Neural cell (in vitro differentiated cells): ENCODE data around the gene TIAM1. TPM values are rescaled to one million over a fixed set of nuclear protein-coding genes. Genes with fewer than 3 reads are reported as not detected.

Experiments used
- H2AFZ ChIP-seq: fragments of 200-600, 300-800 bp; sonication (generic), shearing (Covaris generic); 2 replicates; pipeline ENCODE4 v1.6.0; 2014; ENCODE audit warnings: low read depth, mild to moderate bottlenecking, antibody characterized with exemption, low read length, moderate library complexity
- H3F3A ChIP-seq: fragments of 200-600 bp; shearing (Covaris generic); 2 replicates; pipeline ENCODE4 v1.6.1; 2016; ENCODE audit warnings: mild to moderate bottlenecking, moderate library complexity, mixed read lengths, antibody characterized with exemption, low read length; ENCODE audit not compliant: insufficient read depth, poor library complexity, severe bottlenecking
- H3K27ac ChIP-seq: fragments of 200-600, 300-800 bp; sonication (generic), shearing (Covaris generic); 2 replicates; pipeline ENCODE4 v1.5.1; 2014; ENCODE audit warnings: mild to moderate bottlenecking, low read length, moderate library complexity
- H3K27me3 ChIP-seq: fragments of 300-800, 200-600 bp; sonication (generic), shearing (Covaris generic); 2 replicates; pipeline ENCODE4 v1.6.0; 2014; ENCODE audit warnings: mild to moderate bottlenecking, low read depth, low read length, moderate library complexity; ENCODE audit not compliant: insufficient read depth
- H3K36me3 ChIP-seq: fragments of 300-800, 200-600 bp; sonication (generic), shearing (Covaris generic); 2 replicates; pipeline ENCODE4 v1.5.1; 2014; ENCODE audit warnings: mild to moderate bottlenecking, antibody characterized with exemption, low read length, moderate library complexity; ENCODE audit not compliant: insufficient read depth
- H3K4me2 ChIP-seq: fragments of 300-800, 200-600 bp; sonication (generic), shearing (Covaris generic); 2 replicates; pipeline ENCODE4 v1.6.0; 2014; ENCODE audit warnings: mild to moderate bottlenecking, low read length
- H3K4me3 ChIP-seq: fragments of 300-800, 200-600 bp; sonication (generic), shearing (Covaris generic); 2 replicates; pipeline ENCODE4 v1.5.1; 2014; ENCODE audit warnings: mild to moderate bottlenecking, low read length, moderate library complexity
- H3K79me2 ChIP-seq: fragments of 200-600 bp; shearing (Covaris generic); replicated peaks from 2 replicates; pipeline ENCODE4 v1.6.0; 2014; ENCODE audit warnings: mild to moderate bottlenecking, low read length, moderate library complexity; ENCODE audit not compliant: insufficient read depth
- H3K9ac ChIP-seq: fragments of 300-800, 200-600 bp; sonication (generic), shearing (Covaris generic); 2 replicates; pipeline ENCODE4 v1.6.1; 2016; ENCODE audit warnings: mild to moderate bottlenecking, low read length, mixed read lengths
- H3K9me2 ChIP-seq: fragments of 200-600 bp; shearing (Covaris generic); 2 replicates; pipeline ENCODE4 v1.6.1; 2016; ENCODE audit warnings: mild to moderate bottlenecking, low read length, mixed read lengths; ENCODE audit not compliant: insufficient read depth
- H3K9me3 ChIP-seq: fragments of 200-600, 300-800 bp; sonication (generic), shearing (Covaris generic); 2 replicates; pipeline ENCODE4 v1.6.1; 2016; ENCODE audit warnings: mild to moderate bottlenecking, mixed run types, low read length, moderate library complexity, mixed read lengths
- H4K20me1 ChIP-seq: fragments of 200-600 bp; shearing (Covaris generic); 2 replicates; pipeline ENCODE4 v1.6.1; 2016; ENCODE audit warnings: mild to moderate bottlenecking, mixed run types; ENCODE audit not compliant: insufficient read depth
- EP300 ChIP-seq: fragments of 450-650 bp; conservative IDR thresholded peaks from 2 replicates; pipeline ENCODE4 v1.6.1; 2014; ENCODE audit warnings: antibody characterized with exemption, mild to moderate bottlenecking, moderate library complexity; ENCODE audit not compliant: poor library complexity, severe bottlenecking
- EZH2 ChIP-seq: fragments of 200-600, 300-800 bp; shearing (Covaris generic), sonication (generic); IDR thresholded peaks from 2 replicates; pipeline ENCODE4 v1.6.1; 2014; ENCODE audit warnings: antibody characterized with exemption, low read length, borderline replicate concordance, mild to moderate bottlenecking; ENCODE audit not compliant: insufficient read depth, poor library complexity, severe bottlenecking
- MXI1 ChIP-seq: fragments of 450-650 bp; conservative IDR thresholded peaks from 2 replicates; pipeline ENCODE4 v1.6.1; 2014; ENCODE audit warnings: antibody characterized with exemption, mild to moderate bottlenecking; ENCODE audit not compliant: poor library complexity, severe bottlenecking
- POLR2AphosphoS5 ChIP-seq: IDR thresholded peaks from 2 replicates; pipeline ENCODE4 v1.6.1; 2012
- RAD21 ChIP-seq: fragments of 450-650 bp; conservative IDR thresholded peaks from 2 replicates; pipeline ENCODE4 v1.6.1; 2014; ENCODE audit warnings: antibody characterized with exemption, mild to moderate bottlenecking, moderate library complexity
- SMC3 ChIP-seq: fragments of 450-650 bp; conservative IDR thresholded peaks from 2 replicates; pipeline ENCODE4 v1.6.1; 2014; ENCODE audit warnings: antibody characterized with exemption, mild to moderate bottlenecking, moderate library complexity; ENCODE audit not compliant: poor library complexity
- TAF1 ChIP-seq: IDR thresholded peaks from 2 replicates; pipeline ENCODE4 v1.6.1; 2012; ENCODE audit warnings: low read depth
- polyA plus RNA-seq: library from polyadenylated mRNA; depleted of rRNA; stranded (reverse); fragments of >200 nt; gene quantifications from 2 replicates; pipeline ENCODE4 v1.2.3, GENCODE V29; 2014
- TF ChIP-seq, protein P1 (sequence below): fragments of 450-650 bp; IDR thresholded peaks from 2 replicates; pipeline ENCODE4 v1.5.1; 2014; ENCODE audit warnings: antibody characterized with exemption, mild to moderate bottlenecking, moderate library complexity; ENCODE audit not compliant: poor library complexity, severe bottlenecking
- TF ChIP-seq, protein P2 (sequence below): IDR thresholded peaks from 2 replicates; pipeline ENCODE4 v1.6.1; 2012; ENCODE audit warnings: borderline replicate concordance

The TIAM1 gene
- polyA plus RNA-seq, 1 donor from 2014 or later, result 13.2 TPM

DNA sequence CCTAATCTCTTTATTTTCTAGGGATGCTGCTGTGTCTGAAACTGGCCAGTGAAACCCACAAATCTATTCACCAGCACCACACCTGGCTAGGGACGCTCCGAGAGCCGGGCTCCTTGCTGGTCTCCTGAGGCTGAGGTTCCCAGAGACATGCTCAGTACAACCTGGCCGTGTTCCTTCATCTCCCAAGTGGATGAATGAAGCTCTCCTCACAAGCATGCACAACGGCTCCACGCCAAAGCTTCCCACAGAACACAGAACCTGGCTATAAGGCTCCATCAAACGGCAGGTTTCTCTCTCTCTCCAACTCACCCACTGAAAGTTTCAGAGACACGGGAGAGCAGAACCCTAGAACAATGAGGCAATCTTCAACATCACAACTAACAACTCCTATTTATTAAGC is 82.3 kb downstream of the TIAM1 start:
- no peak overlapping the region for H3K27ac ChIP-seq
- H3K36me3 ChIP-seq, result no peaks in the 10 kb centered on the region
- H3K79me2 ChIP-seq, result no peaks in the 10 kb centered on the region
- no peaks in the 10 kb centered on the region for H3K9me3 ChIP-seq
- no peak overlapping the region for H3K4me3 ChIP-seq
- no peak for TF ChIP-seq POLR2AphosphoS5
- no peak for TF ChIP-seq EP300
- TF ChIP-seq TAF1, result no peak
- no peak for TF ChIP-seq SMC3
- TF ChIP-seq EZH2, result no peak
- TF ChIP-seq, protein P1, sequence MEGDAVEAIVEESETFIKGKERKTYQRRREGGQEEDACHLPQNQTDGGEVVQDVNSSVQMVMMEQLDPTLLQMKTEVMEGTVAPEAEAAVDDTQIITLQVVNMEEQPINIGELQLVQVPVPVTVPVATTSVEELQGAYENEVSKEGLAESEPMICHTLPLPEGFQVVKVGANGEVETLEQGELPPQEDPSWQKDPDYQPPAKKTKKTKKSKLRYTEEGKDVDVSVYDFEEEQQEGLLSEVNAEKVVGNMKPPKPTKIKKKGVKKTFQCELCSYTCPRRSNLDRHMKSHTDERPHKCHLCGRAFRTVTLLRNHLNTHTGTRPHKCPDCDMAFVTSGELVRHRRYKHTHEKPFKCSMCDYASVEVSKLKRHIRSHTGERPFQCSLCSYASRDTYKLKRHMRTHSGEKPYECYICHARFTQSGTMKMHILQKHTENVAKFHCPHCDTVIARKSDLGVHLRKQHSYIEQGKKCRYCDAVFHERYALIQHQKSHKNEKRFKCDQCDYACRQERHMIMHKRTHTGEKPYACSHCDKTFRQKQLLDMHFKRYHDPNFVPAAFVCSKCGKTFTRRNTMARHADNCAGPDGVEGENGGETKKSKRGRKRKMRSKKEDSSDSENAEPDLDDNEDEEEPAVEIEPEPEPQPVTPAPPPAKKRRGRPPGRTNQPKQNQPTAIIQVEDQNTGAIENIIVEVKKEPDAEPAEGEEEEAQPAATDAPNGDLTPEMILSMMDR, result no peak
- no peak for TF ChIP-seq MXI1
- TF ChIP-seq, protein P2, sequence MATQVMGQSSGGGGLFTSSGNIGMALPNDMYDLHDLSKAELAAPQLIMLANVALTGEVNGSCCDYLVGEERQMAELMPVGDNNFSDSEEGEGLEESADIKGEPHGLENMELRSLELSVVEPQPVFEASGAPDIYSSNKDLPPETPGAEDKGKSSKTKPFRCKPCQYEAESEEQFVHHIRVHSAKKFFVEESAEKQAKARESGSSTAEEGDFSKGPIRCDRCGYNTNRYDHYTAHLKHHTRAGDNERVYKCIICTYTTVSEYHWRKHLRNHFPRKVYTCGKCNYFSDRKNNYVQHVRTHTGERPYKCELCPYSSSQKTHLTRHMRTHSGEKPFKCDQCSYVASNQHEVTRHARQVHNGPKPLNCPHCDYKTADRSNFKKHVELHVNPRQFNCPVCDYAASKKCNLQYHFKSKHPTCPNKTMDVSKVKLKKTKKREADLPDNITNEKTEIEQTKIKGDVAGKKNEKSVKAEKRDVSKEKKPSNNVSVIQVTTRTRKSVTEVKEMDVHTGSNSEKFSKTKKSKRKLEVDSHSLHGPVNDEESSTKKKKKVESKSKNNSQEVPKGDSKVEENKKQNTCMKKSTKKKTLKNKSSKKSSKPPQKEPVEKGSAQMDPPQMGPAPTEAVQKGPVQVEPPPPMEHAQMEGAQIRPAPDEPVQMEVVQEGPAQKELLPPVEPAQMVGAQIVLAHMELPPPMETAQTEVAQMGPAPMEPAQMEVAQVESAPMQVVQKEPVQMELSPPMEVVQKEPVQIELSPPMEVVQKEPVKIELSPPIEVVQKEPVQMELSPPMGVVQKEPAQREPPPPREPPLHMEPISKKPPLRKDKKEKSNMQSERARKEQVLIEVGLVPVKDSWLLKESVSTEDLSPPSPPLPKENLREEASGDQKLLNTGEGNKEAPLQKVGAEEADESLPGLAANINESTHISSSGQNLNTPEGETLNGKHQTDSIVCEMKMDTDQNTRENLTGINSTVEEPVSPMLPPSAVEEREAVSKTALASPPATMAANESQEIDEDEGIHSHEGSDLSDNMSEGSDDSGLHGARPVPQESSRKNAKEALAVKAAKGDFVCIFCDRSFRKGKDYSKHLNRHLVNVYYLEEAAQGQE, result no peak
- TF ChIP-seq RAD21, result no peak
- no peak overlapping the region for H3K4me2 ChIP-seq
- no peaks in the 10 kb centered on the region for H3K9me2 ChIP-seq
- no peak overlapping the region for H2AFZ ChIP-seq
- no peaks in the 10 kb centered on the region for H3K27me3 ChIP-seq
- H3K9ac ChIP-seq, result no peak overlapping the region
- H3F3A ChIP-seq, result no peaks in the 10 kb centered on the region
- H4K20me1 ChIP-seq, result no peaks in the 10 kb centered on the region

GRCh38 chr21:31260790-31261189 is 83.3 kb downstream of the TIAM1 start:
- no peaks in the 10 kb centered on the region for H3K79me2 ChIP-seq
- no peak for TF ChIP-seq RAD21
- no peak for TF ChIP-seq MXI1

DNA sequence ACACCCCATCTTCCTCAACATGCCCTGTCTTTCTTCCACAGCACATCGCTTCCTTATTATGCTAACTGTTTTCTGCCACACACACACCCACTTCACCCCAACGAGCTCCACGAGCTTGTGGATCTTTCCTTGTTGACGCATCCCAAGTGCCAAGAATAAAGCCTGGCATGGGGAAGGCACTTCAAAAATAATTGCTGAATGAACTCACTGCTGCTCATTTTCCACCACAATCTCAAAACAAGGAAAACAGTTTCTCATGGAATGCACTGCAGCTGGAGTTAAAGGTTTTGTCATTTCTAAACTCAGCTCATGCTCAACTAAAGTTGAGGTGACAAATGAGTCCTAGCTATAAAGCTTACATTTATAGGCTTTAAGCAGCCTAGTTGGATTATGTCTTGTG is 86.0 kb downstream of the TIAM1 start:
- H3F3A ChIP-seq, result no peaks in the 10 kb centered on the region
- H3K27me3 ChIP-seq, result no peaks in the 10 kb centered on the region
- no peak overlapping the region for H3K4me3 ChIP-seq
- no peaks in the 10 kb centered on the region for H4K20me1 ChIP-seq
- no peak overlapping the region for H2AFZ ChIP-seq
- H3K79me2 ChIP-seq, result no peaks in the 10 kb centered on the region
- no peaks in the 10 kb centered on the region for H3K9me2 ChIP-seq
- TF ChIP-seq, protein P1, result no peak
- no peak for TF ChIP-seq TAF1
- TF ChIP-seq, protein P2, result no peak
- no peak for TF ChIP-seq SMC3
- no peak for TF ChIP-seq RAD21
- no peak for TF ChIP-seq EZH2
- no peak for TF ChIP-seq POLR2AphosphoS5
- no peak for TF ChIP-seq EP300
- no peak for TF ChIP-seq MXI1
- no peak overlapping the region for H3K4me2 ChIP-seq
- no peak overlapping the region for H3K27ac ChIP-seq
- H3K36me3 ChIP-seq, result no peaks in the 10 kb centered on the region
- no peaks in the 10 kb centered on the region for H3K9me3 ChIP-seq
- no peak overlapping the region for H3K9ac ChIP-seq

More at GRCh38 chr21:31260790-31261189, 83.3 kb downstream of the TIAM1 start:
- Histone ChIP-seq H3K36me3 (no peaks in the 10 kb centered on the region), H3K9ac (no peak overlapping the region), H4K20me1 (no peaks in the 10 kb centered on the region), H3K9me2 (no peaks in the 10 kb centered on the region), H2AFZ (no peak overlapping the region), H3F3A (no peaks in the 10 kb centered on the region), H3K27me3 (no peaks in the 10 kb centered on the region), H3K27ac (no peak overlapping the region), H3K9me3 (no peaks in the 10 kb centered on the region), H3K4me3 (no peak overlapping the region), H3K4me2 (no peak overlapping the region)
